Activated naive CD4-positive, alpha-beta T cell treated with anti-CD3 and anti-CD28 coated beads, Interleukin-2, amount 50 U/mL, for 16 hours (primary cell): Measurements from ENCODE around the gene SYVN1.

Source experiments
- DNase-seq: peaks from one replicate; pipeline ENCODE4 v3.0.0-alpha.2; 2020

The SYVN1 gene

DNA sequence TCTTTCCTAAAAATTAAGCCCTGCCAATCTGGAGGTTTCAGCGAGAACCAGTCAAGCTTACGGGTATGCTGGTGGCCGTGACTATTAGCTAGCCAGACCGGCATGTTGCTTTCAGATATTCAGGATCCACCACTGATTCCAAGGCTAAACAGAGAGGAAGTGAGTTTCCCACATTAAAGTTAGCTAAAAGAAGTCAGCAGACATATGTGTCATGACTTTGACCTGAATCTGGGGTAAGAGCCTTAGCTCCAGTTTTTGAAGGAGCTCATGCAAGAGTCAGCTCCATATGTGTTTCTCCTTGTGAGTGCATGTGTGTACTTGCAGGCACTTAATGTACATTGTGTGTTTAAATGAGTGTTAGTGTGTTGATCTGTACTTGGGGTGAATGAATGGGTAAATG, 48.9 kb downstream of the SYVN1 start:
- DNase-seq: no peak

DNA sequence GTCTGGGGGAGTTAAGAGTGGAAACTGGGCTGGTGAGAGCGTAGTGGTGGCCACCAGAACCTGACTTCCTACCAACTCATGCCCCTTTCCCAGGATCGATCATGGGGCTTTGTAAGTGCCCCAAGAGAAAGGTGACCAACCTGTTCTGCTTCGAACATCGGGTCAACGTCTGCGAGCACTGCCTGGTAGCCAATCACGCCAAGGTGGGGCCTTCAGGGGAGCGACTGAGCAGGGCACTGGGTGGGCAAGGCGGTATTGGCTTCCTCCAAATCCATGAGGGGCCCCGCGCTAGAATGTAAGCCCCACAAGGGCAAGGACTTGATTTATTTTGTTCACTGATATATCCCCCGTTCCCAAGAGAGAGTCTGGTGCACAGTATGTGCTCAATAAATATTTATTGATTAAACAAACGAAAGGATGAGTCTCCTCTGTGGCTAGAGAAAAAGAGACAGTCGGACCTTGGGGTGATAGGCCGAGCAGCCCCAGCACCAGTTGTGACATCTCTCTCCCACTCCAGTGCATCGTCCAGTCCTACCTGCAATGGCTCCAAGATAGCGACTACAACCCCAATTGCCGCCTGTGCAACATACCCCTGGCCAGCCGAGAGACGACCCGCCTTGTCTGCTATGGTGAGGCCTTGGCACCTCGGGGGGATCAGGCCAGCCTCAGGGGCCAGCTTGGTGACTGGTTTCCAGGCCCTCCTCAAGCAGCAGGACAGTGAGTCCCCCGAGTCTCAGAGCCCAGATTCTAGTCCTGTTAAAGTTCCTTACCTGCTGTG, 49.5 kb downstream of the SYVN1 start:
- no peak for DNase-seq

DNA sequence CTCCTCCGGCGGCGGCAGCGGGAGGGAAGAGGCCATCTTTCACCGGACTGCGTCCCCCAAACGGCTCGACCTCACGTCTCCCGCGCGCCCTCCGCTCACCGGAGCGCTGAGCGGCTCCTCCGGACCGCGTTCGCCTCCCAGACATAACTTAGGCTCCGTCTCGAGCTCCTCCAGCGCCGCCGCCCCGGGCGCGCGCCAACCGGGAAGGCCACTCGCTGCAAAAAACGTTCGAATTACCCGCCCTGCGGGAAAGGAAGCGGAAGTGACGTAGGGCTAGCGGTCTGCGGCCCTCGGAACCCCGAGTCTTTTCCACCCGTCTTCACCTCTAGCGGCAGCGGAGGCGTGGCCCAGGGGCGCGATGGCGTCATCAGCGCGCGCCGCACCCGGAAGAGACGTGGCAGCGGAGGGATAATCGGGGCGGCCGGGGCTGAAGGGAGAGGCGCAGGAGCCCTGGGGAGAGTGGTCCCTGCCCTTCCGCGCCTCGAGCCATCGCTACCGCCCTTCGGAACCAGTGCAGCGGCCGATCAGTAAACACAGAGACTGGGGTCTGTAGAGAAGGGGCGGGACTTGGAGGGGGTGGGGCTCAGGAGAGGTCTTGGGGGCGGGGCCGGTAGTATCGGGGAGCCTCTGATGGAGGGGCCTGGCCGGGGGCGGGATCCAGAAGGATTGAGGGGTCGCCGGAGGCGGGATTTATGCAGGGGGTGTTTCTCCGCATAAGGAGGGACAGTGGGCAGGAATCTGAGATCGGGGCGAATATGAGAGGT, 50.3 kb downstream of the SYVN1 start, which contains the start of the genes CDCA5 and ZFPL1:
TSS of gene CDCA5 (minus strand) at position 207 of the 764 bp plus-strand sequence. CDS start at position 145, 62 bp downstream.
TSS of gene ZFPL1 (plus strand) at position 389 of the 764 bp plus-strand sequence. CDS start 477 bp downstream, outside the sequence.
- DNase-seq: peak; percentile 95

DNA sequence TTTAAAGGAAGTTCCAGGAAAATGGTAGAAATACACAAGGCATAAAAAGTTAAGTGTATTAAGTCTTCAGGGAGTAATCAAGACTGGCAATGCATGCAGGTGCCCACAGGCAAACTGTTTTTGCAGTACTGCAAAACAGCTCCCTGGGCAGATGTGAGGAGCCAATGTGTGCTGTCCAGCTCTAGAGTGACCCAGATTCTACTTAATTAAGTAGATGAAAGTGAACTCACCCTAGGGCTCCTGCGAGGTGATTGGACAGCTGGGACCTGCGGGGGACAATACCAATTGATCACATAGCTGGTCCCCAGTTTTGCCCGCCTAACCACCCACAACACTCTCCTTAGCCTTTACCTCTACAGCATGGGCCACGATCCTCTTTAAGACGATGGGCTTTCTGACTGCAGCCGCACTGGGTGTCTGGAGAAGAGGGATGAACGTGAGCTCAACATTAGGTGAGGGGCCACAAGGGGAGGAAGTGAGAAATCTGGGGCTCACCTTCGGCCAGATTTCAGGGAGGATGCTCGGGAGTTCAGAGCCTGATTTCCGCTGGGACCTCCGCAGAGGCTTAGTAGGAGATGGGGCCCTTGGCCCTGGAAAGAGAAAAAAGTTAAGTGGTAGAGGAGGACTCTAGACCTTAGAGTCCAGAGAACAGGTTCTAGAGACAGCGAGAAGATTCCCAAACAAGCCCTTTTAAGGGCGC, 51.0 kb downstream of the SYVN1 start:
- no peak for DNase-seq

DNA sequence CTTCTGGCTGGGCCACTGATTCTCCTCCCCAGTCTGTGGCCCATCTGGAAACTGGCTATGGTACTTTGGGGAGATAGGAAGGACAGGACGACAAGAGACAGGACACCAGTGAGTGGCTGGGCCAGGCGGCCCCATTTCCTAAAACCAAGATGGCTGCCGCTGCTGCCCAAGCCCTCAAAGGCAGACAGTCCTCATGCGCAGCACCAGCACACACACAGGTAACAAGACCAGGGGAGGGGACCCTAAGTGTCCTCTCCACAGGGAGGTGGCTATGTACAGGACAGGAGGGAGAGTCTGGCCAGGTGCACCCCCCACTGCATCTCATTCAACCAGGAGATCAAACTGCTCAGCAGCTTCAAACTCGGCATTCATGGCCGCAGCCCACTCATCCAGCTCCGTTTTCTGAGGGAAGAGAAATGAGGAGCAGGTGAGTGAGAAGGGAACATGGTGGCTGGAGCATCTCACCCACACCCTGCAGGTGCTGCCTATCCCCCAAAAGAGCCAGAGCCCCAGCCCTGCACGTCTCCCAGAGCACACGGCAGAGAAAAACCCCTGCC, 55.5 kb downstream of the SYVN1 start:
- no peak for DNase-seq

DNA sequence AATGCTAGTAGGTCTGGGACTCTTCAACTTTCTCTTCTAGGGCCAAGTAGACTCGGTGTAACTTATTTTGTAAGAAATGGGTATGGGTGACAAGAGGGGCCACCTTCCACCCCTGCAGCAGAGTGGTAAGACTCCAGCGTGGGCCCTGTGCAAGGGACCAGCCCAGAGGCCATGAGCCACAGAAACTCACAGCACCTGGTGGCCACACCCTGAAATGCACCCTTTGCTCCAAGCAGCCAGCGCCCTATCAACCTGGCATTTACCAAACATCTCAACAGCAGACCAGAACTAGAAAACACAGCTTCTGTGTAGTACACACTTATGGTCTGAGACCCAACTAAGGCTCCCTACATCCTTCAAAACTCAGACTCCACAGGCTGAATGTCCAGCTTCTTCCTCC, 56.2 kb downstream of the SYVN1 start:
- DNase-seq: peak; percentile 73

DNA sequence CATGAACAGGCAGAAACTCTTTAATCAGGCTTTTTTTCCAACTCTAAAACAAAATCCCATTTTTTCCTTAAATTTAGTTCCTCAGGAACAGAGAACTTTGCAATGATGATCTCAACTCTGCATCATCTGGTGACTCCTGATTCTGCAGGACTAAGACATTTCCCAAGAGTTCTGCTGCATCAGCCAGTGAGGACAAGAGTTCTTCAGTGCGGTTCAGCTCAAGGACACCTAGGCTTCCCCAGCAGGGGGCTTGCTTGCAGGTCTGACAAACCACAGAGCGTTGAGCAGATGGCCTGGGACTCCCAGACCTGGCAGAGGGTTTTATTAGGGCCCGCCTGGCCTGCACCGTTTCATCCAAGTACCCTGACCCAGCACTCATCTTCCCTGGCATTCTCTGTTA, 56.9 kb downstream of the SYVN1 start:
- DNase-seq: no peak
